ENCODE results near the gene PARN. TPM values are rescaled to one million over a fixed set of nuclear protein-coding genes. Genes with fewer than 3 reads are reported as not detected.

Gene PARN
- polyA plus RNA-seq, 2 of the 4 experiments (the other 2 are of a cell fraction): 40.0 to 58.6 TPM

GRCh38 chr16:14491861-14492529 is 138.1 kb downstream of the PARN start:
- DNase-seq (ENCODE audit: low read depth in 1 of 2, low spot score in 1 of 2): no peak
- WGBS (ENCODE audit: missing lambda C conversion rate): 87% methylated on average over 11 of the region's 11 CpGs
- no peak overlapping the region for H3K4me2 ChIP-seq
- H3K9me3 ChIP-seq: no peaks in the 10 kb centered on the region
- TF ChIP-seq NFE2L2 (conservative IDR thresholded peaks at IDR 0.05; ENCODE audit: low read length) (no peak), CBX8 (IDR thresholded peaks at IDR 0.05) (no peak), ELK1 (IDR thresholded peaks at IDR 0.05; ENCODE audit: low read depth, low read length) (no peak), PBX3 (IDR thresholded peaks at IDR 0.05) (no peak), CBX2 (IDR thresholded peaks at IDR 0.05; ENCODE audit: borderline replicate concordance, low read depth) (no peak), CTCF (IDR thresholded peaks at IDR 0.05) (no peak)
- peak overlapping the region; percentile 44 to 90 for H3K27ac ChIP-seq
- POLR2A ChIA-PET: no interaction called here
- H3K4me1 ChIP-seq: peaks cover 75% of the 10 kb centered on the region
- FAIRE-seq: no peak
- CTCF ChIA-PET: interaction anchor here (0.8 to 1.3 kb wide), 3 partner anchors 11 to 19 kb away, joined by 3 read pairs; no protein-coding TSS in a partner anchor
- no peak overlapping the region for H3K4me3 ChIP-seq
- ATAC-seq: no peak

- Histone ChIP-seq H3K27ac (peak overlapping the region; percentile 86 to 90; a peak in 5 of 6 replicates), H3K4me1 (peaks cover 76% of the 10 kb centered on the region), H3K9me3 (no peaks in the 10 kb centered on the region), H3K4me2 (no peak overlapping the region), H3K4me3 (no peak overlapping the region)
- no peak for ATAC-seq
- ChIA-PET POLR2A (no interaction called here), CTCF (interaction anchor here (0.7 to 1.3 kb wide), 2 partner anchors 9 to 10 kb away, joined by 3 read pairs; no protein-coding TSS in a partner anchor)
- no peak for TF ChIP-seq HMGXB4 (CRISPR knock-in tag; IDR thresholded peaks at IDR 0.05; ENCODE audit: borderline replicate concordance)
- TF ChIP-seq HOXB5 (CRISPR knock-in tag; IDR thresholded peaks at IDR 0.05): no peak
- no peak for TF ChIP-seq BHLHE40 (IDR thresholded peaks at IDR 0.05; ENCODE audit: low read depth, low read length)
- TF ChIP-seq SREBF2 (IDR thresholded peaks at IDR 0.05): no peak
- TF ChIP-seq MYC (IDR thresholded peaks at IDR 0.05; ENCODE audit: borderline replicate concordance, low read length): no peak
- no peak for TF ChIP-seq ZSCAN20 (CRISPR knock-in tag; IDR thresholded peaks at IDR 0.05)
- no peak for TF ChIP-seq EHMT2 (IDR thresholded peaks at IDR 0.05; ENCODE audit: low read depth)
- no peak for TF ChIP-seq NFE2L2 (conservative IDR thresholded peaks at IDR 0.05; ENCODE audit: low read length)
- no peak for TF ChIP-seq POLR2A (IDR thresholded peaks at IDR 0.05; ENCODE audit: low read length)
- TF ChIP-seq RAD21 (conservative IDR thresholded peaks at IDR 0.05 in 1 of 2, IDR thresholded peaks at IDR 0.05 in 1 of 2): no peak
- no peak for TF ChIP-seq MAX (IDR thresholded peaks at IDR 0.05)
- no peak for TF ChIP-seq E2F6 (IDR thresholded peaks at IDR 0.05; ENCODE audit: borderline replicate concordance, low read depth)
- no peak for TF ChIP-seq NR3C1 (IDR thresholded peaks at IDR 0.05)
- TF ChIP-seq SMC3 (IDR thresholded peaks at IDR 0.05): no peak
- no peak for TF ChIP-seq GATA3 (IDR thresholded peaks at IDR 0.05; ENCODE audit: borderline replicate concordance)
- TF ChIP-seq FOSB (CRISPR knock-in tag; IDR thresholded peaks at IDR 0.05): no peak
- TF ChIP-seq PHF8 (IDR thresholded peaks at IDR 0.05; ENCODE audit: borderline replicate concordance, low read depth): no peak
- TF ChIP-seq RCOR1 (IDR thresholded peaks at IDR 0.05; ENCODE audit: low read depth, low read length): no peak
- FAIRE-seq: no peak
- 87% methylated on average over 4 of the region's 4 CpGs for WGBS (ENCODE audit: missing lambda C conversion rate)
- DNase-seq (ENCODE audit: low read depth in 1 of 2, low spot score in 1 of 2): no peak
Measured at GRCh38 chr16:14490235-14490634, 139.8 kb downstream of the PARN start.
